Osteocyte (in vitro differentiated cells): ENCODE measurements around the gene SMIM44. TPM values are rescaled to one million over a fixed set of nuclear protein-coding genes. Genes with fewer than 3 reads are reported as not detected.
A peak's percentile ranks its signal among the peaks of the same experiment; 100 is the strongest.
"Not testable (repeated sequence)": the region's sequence is repeated elsewhere in the genome, so short reads cannot be mapped to it uniquely, and the experiment has no call there.

Experiments
- DNase-seq: peaks from one replicate; pipeline ENCODE4 v3.0.0; 2021; ENCODE audit warnings: mixed read lengths; ENCODE audit not compliant: unreplicated experiment; ENCODE audit errors: extremely low spot score
- H3K27ac Mint-ChIP-seq: one replicate; pipeline ENCODE4 v1.8.0; 2021; ENCODE audit warnings: mild to moderate bottlenecking, mixed read lengths; ENCODE audit not compliant: unreplicated experiment
- H3K27me3 Mint-ChIP-seq: one replicate; pipeline ENCODE4 v1.8.0; 2021; ENCODE audit warnings: mixed read lengths; ENCODE audit not compliant: unreplicated experiment
- H3K36me3 Mint-ChIP-seq: one replicate; pipeline ENCODE4 v1.8.0; 2021; ENCODE audit warnings: mixed read lengths; ENCODE audit not compliant: unreplicated experiment
- H3K4me1 Mint-ChIP-seq: one replicate; pipeline ENCODE4 v1.8.0; 2021; ENCODE audit warnings: mixed read lengths; ENCODE audit not compliant: unreplicated experiment
- H3K4me3 Mint-ChIP-seq: one replicate; pipeline ENCODE4 v1.8.0; 2021; ENCODE audit warnings: mild to moderate bottlenecking, moderate library complexity, mixed read lengths; ENCODE audit not compliant: unreplicated experiment
- H3K9me3 Mint-ChIP-seq: one replicate; pipeline ENCODE4 v1.8.0; 2021; ENCODE audit warnings: mixed read lengths; ENCODE audit not compliant: unreplicated experiment
- total RNA-seq: library from RNA; stranded (reverse); gene quantifications from 2 replicates; pipeline ENCODE4 v1.2.1, GENCODE V29; 2021
- TF ChIP-seq, protein P1 (sequence below): fragments of 200-600 bp; sonication (generic); IDR thresholded peaks from 2 replicates; pipeline ENCODE4 v1.5.0; 2021; ENCODE audit warnings: antibody characterized with exemption, mild to moderate bottlenecking, moderate library complexity

SMIM44 gene
- total RNA-seq, 1 donor from 2014 or later = not detected

DNA sequence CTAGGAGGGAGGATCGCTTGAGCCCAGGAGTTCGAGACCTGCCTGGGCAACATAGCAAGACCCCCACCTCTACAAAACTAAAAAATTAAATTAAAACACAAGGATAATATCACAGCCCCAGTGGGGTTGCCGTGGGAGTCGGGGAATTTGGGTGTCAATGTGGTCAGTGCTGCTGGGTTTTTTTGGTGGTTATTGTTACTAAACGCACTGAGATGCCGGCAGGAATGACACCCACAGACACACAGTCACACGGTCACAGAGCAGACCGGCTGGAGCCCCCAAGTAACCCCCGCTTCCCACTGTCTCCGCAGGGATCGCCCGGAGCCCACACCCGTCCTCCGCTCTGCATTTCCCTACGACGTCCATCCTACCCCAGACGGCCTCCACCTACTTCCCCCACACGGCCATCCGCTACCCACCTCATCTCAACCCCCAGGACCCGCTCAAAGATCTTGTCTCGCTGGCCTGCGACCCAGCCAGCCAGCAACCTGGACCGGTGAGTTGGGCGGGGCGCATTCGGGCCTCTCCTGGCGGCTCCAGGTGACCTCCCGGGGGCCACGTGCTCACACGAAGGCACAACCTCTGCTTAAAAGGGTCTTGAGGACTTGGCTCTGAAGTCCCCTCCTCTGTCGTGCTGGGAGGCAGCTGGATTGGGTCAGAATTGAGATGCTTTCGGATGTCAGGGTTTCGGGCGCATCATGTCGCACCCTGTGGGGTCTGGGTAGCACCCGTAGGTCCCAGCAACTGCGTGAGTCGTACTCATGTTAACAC, 30.9 kb downstream of the SMIM44 start:
- no peaks in the 10 kb centered on the region for H3K9me3 Mint-ChIP-seq
- peaks cover 14% of the 10 kb centered on the region for H3K36me3 Mint-ChIP-seq
- DNase-seq = no peak
- H3K27ac Mint-ChIP-seq = no peak overlapping the region
- no peaks in the 10 kb centered on the region for H3K27me3 Mint-ChIP-seq
- TF ChIP-seq, protein P1, sequence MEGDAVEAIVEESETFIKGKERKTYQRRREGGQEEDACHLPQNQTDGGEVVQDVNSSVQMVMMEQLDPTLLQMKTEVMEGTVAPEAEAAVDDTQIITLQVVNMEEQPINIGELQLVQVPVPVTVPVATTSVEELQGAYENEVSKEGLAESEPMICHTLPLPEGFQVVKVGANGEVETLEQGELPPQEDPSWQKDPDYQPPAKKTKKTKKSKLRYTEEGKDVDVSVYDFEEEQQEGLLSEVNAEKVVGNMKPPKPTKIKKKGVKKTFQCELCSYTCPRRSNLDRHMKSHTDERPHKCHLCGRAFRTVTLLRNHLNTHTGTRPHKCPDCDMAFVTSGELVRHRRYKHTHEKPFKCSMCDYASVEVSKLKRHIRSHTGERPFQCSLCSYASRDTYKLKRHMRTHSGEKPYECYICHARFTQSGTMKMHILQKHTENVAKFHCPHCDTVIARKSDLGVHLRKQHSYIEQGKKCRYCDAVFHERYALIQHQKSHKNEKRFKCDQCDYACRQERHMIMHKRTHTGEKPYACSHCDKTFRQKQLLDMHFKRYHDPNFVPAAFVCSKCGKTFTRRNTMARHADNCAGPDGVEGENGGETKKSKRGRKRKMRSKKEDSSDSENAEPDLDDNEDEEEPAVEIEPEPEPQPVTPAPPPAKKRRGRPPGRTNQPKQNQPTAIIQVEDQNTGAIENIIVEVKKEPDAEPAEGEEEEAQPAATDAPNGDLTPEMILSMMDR = no peak
- no peak overlapping the region for H3K4me3 Mint-ChIP-seq
- peaks cover 17% of the 10 kb centered on the region for H3K4me1 Mint-ChIP-seq

DNA sequence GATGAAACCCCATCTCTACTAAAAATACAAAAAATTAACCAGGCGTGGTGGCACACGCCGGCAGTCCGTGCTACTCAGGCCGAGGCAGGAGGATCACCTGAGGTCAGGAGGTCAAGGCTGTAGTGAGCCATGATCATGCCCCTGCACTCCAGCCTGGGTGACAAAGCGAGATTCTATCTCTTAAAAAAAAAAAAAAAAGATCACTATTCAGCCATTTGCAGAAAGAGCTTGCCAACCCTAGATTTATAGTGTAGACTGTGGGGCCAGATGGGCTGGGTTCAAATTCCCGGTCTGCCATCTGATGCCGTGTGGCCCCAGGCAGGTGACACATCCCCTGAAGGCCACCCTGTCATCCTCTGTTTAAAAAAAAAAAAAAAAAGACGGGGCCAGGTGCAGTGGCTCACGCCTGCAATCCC, 31.8 kb downstream of the SMIM44 start:
- DNase-seq = no peak
- peaks cover 14% of the 10 kb centered on the region for H3K36me3 Mint-ChIP-seq
- TF ChIP-seq, protein P1 = no peak
- no peak overlapping the region for H3K4me3 Mint-ChIP-seq
- no peaks in the 10 kb centered on the region for H3K27me3 Mint-ChIP-seq
- peaks cover 13% of the 10 kb centered on the region for H3K4me1 Mint-ChIP-seq
- H3K9me3 Mint-ChIP-seq = no peaks in the 10 kb centered on the region
- peak overlapping the region; percentile 95 for H3K27ac Mint-ChIP-seq

DNA sequence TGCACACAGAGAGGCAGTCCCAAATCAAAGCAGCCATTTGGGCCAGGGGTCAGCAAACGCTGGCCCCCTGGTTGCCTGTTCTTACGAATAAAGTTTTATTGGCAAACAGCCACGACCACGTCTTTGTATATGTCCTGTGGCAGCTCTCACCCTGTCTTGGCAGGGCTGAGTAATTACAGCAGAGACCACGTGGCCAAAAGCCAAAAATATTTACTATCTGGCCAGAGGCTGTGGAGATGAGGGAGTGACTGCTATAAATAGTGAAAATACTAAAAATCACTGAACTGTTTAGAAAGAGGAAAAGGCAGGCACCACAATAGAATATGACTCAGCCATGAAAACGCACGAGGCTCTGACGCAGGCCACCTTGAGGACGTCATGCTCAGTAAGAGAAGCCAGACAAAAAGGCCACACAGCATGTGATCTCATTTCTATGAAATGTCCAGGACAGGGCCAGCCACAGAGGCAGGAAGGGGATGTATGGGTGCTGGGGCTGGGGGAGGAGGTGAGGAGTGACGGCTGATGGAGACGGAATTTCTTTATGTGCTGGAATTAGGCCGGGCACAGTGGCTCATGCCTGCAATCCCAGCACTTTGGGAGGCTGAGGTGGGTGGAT, 32.3 kb downstream of the SMIM44 start:
- H3K9me3 Mint-ChIP-seq = no peaks in the 10 kb centered on the region
- DNase-seq = no peak
- peak overlapping the region; percentile 95 for H3K27ac Mint-ChIP-seq
- H3K36me3 Mint-ChIP-seq = peaks cover 16% of the 10 kb centered on the region
- TF ChIP-seq, protein P1 = no peak
- no peak overlapping the region for H3K4me3 Mint-ChIP-seq
- H3K4me1 Mint-ChIP-seq = peaks cover 11% of the 10 kb centered on the region
- no peaks in the 10 kb centered on the region for H3K27me3 Mint-ChIP-seq

DNA sequence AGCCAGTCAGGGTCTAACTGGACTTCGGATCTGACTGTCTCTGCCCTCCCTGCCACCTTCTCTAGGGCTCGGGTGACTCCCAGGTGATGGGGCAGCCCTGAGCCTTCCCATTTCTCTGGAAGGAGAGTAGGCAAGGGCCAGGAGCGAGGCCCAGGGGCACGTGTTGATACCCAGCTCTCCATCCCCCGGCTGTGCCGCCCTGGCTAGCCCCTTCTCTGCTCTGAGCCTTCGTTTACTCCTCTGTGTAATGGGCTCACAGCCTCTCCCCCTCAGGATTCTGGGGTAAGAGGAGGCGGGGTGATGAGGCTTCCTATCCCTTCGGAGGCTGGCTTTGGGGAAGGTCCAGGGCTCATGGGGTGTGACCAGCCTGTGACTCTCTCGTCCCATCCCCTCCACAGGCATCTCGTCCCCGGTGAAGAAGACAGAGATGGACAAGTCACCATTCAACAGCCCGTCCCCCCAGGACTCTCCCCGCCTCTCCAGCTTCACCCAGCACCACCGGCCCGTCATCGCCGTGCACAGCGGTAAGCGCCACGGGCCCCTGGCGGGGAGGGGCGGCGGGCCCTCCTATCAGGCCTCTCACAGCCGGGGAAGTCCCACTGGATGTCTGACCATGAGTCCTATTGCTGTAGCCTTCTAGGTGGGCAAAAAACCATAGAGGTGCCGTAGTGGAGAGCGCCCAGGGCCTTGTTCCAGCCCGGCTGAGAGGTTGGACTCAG, 34.5 kb downstream of the SMIM44 start:
- Mint-ChIP-seq H3K9me3 (no peaks in the 10 kb centered on the region), H3K4me3 (no peak overlapping the region), H3K36me3 (peaks cover 16% of the 10 kb centered on the region), H3K4me1 (peaks cover 19% of the 10 kb centered on the region), H3K27me3 (no peaks in the 10 kb centered on the region), H3K27ac (no peak overlapping the region)
- TF ChIP-seq, protein P1 = no peak
- DNase-seq = no peak

DNA sequence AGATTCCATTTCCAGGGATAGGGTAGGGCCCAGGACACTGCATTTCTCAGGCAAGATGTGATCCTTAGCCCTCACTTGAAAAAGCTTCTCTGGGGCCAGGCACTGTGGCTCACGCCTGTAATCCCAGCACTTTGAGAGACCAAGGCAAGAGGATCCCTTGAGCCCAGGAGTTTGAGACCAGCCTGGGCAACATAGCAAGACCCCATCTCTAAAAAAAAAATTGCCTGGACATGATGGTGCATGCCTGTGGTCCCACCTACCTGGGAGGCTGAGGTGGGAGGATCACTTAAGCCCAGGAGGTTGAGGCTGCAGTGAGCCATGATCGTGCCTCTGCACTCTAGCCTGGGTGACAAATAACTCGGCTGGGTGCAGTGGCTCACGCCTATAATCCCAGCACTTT, 36.6 kb downstream of the SMIM44 start:
- H3K4me1 Mint-ChIP-seq = peaks cover 25% of the 10 kb centered on the region
- not testable (repeated sequence) for DNase-seq, H3K9me3 Mint-ChIP-seq, H3K27ac Mint-ChIP-seq, H3K4me3 Mint-ChIP-seq, H3K27me3 Mint-ChIP-seq
- peaks cover 11% of the 10 kb centered on the region for H3K36me3 Mint-ChIP-seq
